ENCODE measurements around the gene ADAMTS13.

The ADAMTS13 gene

GRCh38 chr9:133393399-133393798 lies 28.8 kb upstream of the ADAMTS13 start:
- DNase-seq: no peak

GRCh38 chr9:133394687-133395271 lies 27.4 kb upstream of the ADAMTS13 start:
- no peak for DNase-seq

- DNase-seq: peak; percentile 67
Observed at GRCh38 chr9:133396952-133397351, 25.2 kb upstream of the ADAMTS13 start.

GRCh38 chr9:133397370-133397769 lies 24.8 kb upstream of the ADAMTS13 start:
- DNase-seq: no peak

- no peak for DNase-seq
Observed at GRCh38 chr9:133397895-133398294, 24.3 kb upstream of the ADAMTS13 start.

- no peak for DNase-seq
Observed at GRCh38 chr9:133400292-133400691, 21.9 kb upstream of the ADAMTS13 start.

GRCh38 chr9:133401588-133401987 lies 20.6 kb upstream of the ADAMTS13 start:
- DNase-seq: no peak

GRCh38 chr9:133402689-133403088 lies 19.5 kb upstream of the ADAMTS13 start:
- DNase-seq: peak; percentile 7

- DNase-seq: peak; percentile 71
Observed at GRCh38 chr9:133403766-133404453, 18.3 kb upstream of the ADAMTS13 start.

GRCh38 chr9:133404454-133405002 lies 17.6 kb upstream of the ADAMTS13 start:
- DNase-seq: peak; percentile 6

GRCh38 chr9:133405508-133406438 lies 16.4 kb upstream of the ADAMTS13 start:
- DNase-seq: no peak

- peak; percentile 57 for DNase-seq
Observed at GRCh38 chr9:133406480-133407307, 15.5 kb upstream of the ADAMTS13 start.

- peak; percentile 10 for DNase-seq
Observed at GRCh38 chr9:133408042-133408441, 14.1 kb upstream of the ADAMTS13 start.

GRCh38 chr9:133415170-133415569 lies 7.0 kb upstream of the ADAMTS13 start:
- no peak for DNase-seq

GRCh38 chr9:133417541-133418461 lies 4.4 kb upstream of the ADAMTS13 start, which contains the start of gene REXO4:
REXO4 (minus strand) TSS chr9:133418010; CDS start chr9:133417844, 166 bp downstream.
- DNase-seq: peak; percentile 65

GRCh38 chr9:133419005-133419404 lies 3.2 kb upstream of the ADAMTS13 start:
- DNase-seq: no peak

GRCh38 chr9:133420392-133420827 lies 1.8 kb upstream of the ADAMTS13 start:
- DNase-seq: no peak

- DNase-seq: no peak
Observed at GRCh38 chr9:133423216-133423615, 1.0 kb downstream of the ADAMTS13 start.

- DNase-seq: peak; percentile 5
Observed at GRCh38 chr9:133424187-133424586, 2.0 kb downstream of the ADAMTS13 start.

- DNase-seq: no peak
Observed at GRCh38 chr9:133425049-133425632, 3.0 kb downstream of the ADAMTS13 start.

GRCh38 chr9:133426011-133426410 lies 3.8 kb downstream of the ADAMTS13 start:
- peak; percentile 8 for DNase-seq
